ENCODE results near the gene CPS1. TPM values are rescaled to one million over a fixed set of nuclear protein-coding genes. Genes with fewer than 3 reads are reported as not detected.

The CPS1 gene
- total RNA-seq, 1 donor from 2014 or later: 8.8 TPM

- no peak overlapping the region for H3K4me3 ChIP-seq
- no peaks in the 10 kb centered on the region for H3K9me3 ChIP-seq
- no peak for DNase-seq (ENCODE audit: extremely low spot score in 2 of 2)
- no peaks in the 10 kb centered on the region for H3K36me3 ChIP-seq
- TF ChIP-seq CTCF (IDR thresholded peaks at IDR 0.05): no peak
- TF ChIP-seq POLR2AphosphoS5 (IDR thresholded peaks at IDR 0.05; ENCODE audit: insufficient read depth in 1 of 2, low read depth in 1 of 2): no peak
- no peak for TF ChIP-seq POLR2A (IDR thresholded peaks at IDR 0.05)
- intact Hi-C loops (cut with DNase I): no loop called here
- no peak overlapping the region for H3K27ac ChIP-seq
- H3K4me1 ChIP-seq: no peaks in the 10 kb centered on the region
- no peaks in the 10 kb centered on the region for H3K27me3 ChIP-seq
Measured at GRCh38 chr2:210647151-210647550, 90.8 kb downstream of the CPS1 start.

GRCh38 chr2:210654091-210654490 is 97.7 kb downstream of the CPS1 start:
- H3K4me1 ChIP-seq: no peaks in the 10 kb centered on the region
- TF ChIP-seq POLR2AphosphoS5 (IDR thresholded peaks at IDR 0.05; ENCODE audit: insufficient read depth in 1 of 2, low read depth in 1 of 2): no peak
- TF ChIP-seq CTCF (IDR thresholded peaks at IDR 0.05): no peak
- TF ChIP-seq POLR2A (IDR thresholded peaks at IDR 0.05): no peak
- H3K27me3 ChIP-seq: no peaks in the 10 kb centered on the region
- H3K9me3 ChIP-seq: no peaks in the 10 kb centered on the region
- H3K27ac ChIP-seq: no peak overlapping the region
- H3K4me3 ChIP-seq: no peak overlapping the region
- H3K36me3 ChIP-seq: no peaks in the 10 kb centered on the region
- intact Hi-C loops (cut with DNase I): no loop called here
- no peak for DNase-seq (ENCODE audit: extremely low spot score in 2 of 2)

- Histone ChIP-seq H3K9me3 (no peaks in the 10 kb centered on the region), H3K27ac (no peak overlapping the region), H3K4me1 (no peaks in the 10 kb centered on the region), H3K36me3 (no peaks in the 10 kb centered on the region), H3K4me3 (no peak overlapping the region), H3K27me3 (no peaks in the 10 kb centered on the region)
- no peak for TF ChIP-seq CTCF (IDR thresholded peaks at IDR 0.05)
- TF ChIP-seq POLR2AphosphoS5 (IDR thresholded peaks at IDR 0.05; ENCODE audit: insufficient read depth in 1 of 2, low read depth in 1 of 2): no peak
- TF ChIP-seq POLR2A (IDR thresholded peaks at IDR 0.05): no peak
- DNase-seq (ENCODE audit: extremely low spot score in 2 of 2): no peak
- intact Hi-C loops (cut with DNase I): no loop called here
Measured at GRCh38 chr2:210655229-210655975, 99.0 kb downstream of the CPS1 start.

DNA sequence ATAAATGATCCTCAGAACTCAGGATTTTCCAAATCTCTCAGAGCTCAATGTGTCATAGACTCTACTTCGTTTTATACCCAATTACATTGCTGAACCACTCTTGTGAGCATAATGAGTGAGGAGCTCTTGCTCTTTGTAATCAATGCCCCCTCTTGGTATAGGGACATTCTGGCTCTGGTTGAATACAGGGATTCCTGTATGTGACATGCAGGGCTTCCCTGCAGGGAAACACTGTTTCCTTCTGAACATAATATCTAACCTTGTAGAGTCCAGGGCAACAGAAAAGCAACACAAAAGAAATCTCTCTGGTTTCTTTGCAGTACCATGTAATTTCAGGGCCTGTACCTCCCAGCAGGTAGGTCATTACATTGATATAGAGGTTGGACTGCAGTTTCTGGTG is 101.5 kb downstream of the CPS1 start:
- intact Hi-C loops (cut with DNase I): no loop called here
- no peaks in the 10 kb centered on the region for H3K36me3 ChIP-seq
- no peak overlapping the region for H3K27ac ChIP-seq
- H3K4me1 ChIP-seq: no peaks in the 10 kb centered on the region
- H3K9me3 ChIP-seq: no peaks in the 10 kb centered on the region
- TF ChIP-seq CTCF (IDR thresholded peaks at IDR 0.05): no peak
- no peak overlapping the region for H3K4me3 ChIP-seq
- no peak for DNase-seq (ENCODE audit: extremely low spot score in 2 of 2)
- H3K27me3 ChIP-seq: no peaks in the 10 kb centered on the region

DNA sequence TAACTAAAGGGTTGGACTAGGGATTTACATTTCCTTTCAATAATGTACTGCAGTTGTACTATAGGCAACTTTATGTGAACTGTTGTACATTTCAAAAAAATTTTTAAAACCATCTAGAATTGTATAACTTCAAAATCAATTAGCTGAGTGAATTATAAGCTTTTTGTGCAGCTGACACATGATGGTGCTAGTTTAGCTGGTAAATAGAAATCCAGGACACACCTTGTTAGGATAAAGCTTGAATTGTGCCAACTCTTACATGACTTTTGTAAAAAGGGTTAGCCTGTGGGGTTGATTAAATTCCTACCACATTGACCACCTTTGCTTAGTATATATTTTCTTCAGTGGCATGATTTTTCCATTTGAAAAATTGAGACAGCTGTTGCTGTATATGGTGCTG is 104.4 kb downstream of the CPS1 start:
- intact Hi-C loops (cut with DNase I): no loop called here
- no peak overlapping the region for H3K4me3 ChIP-seq
- no peaks in the 10 kb centered on the region for H3K27me3 ChIP-seq
- no peaks in the 10 kb centered on the region for H3K4me1 ChIP-seq
- no peaks in the 10 kb centered on the region for H3K36me3 ChIP-seq
- TF ChIP-seq POLR2A (IDR thresholded peaks at IDR 0.05) (no peak), POLR2AphosphoS5 (IDR thresholded peaks at IDR 0.05; ENCODE audit: insufficient read depth in 1 of 2, low read depth in 1 of 2) (no peak), CTCF (IDR thresholded peaks at IDR 0.05) (no peak)
- no peak for DNase-seq (ENCODE audit: extremely low spot score in 2 of 2)
- H3K27ac ChIP-seq: no peak overlapping the region
- H3K9me3 ChIP-seq: no peaks in the 10 kb centered on the region
